ENCODE measurements around the gene PLP2.

The PLP2 gene

DNA sequence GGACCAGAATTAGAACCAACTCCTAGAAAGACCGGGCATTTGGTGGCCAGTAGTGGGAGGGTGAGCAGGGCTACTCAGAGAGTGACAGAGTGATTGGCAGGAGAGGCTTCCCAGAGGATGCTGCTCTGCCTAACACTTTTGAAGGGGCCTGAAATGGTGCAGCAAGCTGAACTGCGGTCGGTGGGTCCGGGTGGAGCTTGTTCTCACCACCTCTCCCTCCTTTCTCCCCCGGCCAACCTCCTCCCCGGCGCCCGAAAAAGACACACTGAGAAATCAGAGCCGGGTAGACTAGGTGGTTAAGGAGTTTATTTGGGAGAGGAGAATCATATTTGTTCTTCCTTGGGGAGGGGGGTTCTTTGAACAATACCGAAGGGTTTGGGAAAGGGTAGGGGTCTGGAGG is 15.8 kb downstream of the PLP2 start:
- DNase-seq = no peak

- no peak for DNase-seq
These were observed 16.9 kb downstream of the PLP2 start for GRCh38 chrX:49188468-49189076.

GRCh38 chrX:49189606-49190005 is 17.9 kb downstream of the PLP2 start:
- DNase-seq = no peak

DNA sequence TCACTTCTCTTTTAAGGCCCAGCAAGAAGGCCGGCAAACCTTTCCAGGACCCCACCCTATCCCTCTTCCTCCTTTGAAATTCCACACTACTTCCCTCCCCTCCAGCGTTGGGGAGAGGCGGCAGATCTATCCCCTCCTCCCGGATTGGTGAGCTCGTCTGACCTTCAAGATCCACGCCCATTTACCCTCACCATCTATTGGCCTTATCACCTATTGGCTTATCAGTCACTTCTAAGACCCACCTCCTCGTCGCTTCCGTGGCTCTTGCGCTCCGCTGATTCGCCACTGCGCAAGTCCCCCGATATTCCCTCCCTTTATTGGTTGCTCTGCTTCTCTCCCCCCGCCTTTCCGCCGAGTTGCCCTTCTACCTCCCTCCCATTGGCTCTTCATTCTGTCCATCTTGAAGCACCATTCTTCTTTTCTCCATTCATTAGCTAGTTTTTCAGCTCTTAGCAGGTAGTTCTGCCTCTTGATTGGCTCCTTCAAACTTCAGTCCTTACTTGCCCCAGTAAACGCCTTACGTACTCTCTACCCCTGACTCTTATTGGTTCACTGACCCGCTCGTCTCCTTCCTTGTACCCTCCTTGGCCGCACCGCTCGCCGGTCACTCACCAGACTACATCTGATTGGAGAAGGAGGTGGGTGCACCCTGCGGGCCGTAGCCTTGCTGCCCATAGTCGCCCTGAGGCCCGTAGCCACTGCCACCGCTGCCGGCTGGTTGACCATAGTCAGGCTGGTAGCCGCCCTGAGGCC is 19.3 kb downstream of the PLP2 start:
- DNase-seq = peak; percentile 95

GRCh38 chrX:49191574-49192011 is 19.9 kb downstream of the PLP2 start:
- no peak for DNase-seq

DNA sequence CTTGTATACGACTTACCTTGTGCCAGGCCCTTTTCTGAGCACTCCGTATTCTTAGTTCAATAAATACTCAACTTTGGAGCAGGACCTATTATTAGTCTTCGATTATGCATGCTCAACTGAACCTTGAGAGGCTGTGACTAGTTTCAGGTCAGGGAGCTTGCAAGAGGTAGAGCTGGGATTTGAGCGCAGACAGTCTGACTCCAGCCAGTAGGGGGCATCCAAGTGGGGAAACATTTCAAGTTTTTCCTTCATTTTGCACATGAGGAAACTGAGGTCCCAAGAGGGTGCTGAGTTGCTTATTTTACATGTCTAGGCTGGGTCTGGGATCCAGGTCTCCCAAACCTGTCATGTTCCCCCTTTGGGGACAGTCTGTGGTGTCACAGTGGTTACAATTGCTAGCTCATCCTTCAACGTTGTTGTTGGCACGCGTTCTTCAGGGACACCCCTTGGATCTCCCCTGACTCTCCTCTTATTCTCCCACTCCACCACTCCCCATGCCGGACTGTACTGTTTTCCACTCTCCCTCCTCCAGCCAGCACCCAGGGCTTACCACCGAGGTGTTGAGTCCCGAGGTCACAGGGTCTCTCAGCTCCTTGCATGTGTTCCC is 21.1 kb downstream of the PLP2 start:
- DNase-seq = no peak

- DNase-seq = no peak
These were observed 21.9 kb downstream of the PLP2 start for GRCh38 chrX:49193542-49193964.

DNA sequence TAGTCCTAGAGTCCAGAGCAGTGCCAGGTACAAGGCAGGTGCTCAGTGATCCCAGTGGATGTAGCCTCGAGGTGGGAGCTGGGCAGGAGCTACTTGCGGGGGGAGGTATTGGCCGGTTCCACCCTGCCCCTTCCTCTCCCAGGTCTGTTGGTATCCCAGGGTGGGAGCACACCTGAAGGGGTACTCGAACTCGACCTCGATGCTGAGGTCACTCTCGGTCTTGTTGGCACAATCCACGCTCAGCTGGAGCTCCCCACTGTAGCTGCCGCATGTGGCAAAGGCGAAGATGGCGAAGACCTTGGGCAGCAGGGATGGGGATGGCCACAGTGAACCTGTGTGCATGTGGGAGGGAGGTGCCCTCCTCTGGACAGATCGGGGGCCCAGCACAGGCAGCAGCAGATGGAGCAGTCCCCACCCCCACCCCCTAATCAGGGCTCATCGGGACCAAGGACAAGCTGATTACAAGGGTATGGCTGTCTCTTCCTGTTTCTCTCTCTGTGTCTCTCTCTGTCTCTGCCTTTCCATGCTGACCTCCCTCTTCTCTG is 25.9 kb downstream of the PLP2 start:
- DNase-seq = no peak

DNA sequence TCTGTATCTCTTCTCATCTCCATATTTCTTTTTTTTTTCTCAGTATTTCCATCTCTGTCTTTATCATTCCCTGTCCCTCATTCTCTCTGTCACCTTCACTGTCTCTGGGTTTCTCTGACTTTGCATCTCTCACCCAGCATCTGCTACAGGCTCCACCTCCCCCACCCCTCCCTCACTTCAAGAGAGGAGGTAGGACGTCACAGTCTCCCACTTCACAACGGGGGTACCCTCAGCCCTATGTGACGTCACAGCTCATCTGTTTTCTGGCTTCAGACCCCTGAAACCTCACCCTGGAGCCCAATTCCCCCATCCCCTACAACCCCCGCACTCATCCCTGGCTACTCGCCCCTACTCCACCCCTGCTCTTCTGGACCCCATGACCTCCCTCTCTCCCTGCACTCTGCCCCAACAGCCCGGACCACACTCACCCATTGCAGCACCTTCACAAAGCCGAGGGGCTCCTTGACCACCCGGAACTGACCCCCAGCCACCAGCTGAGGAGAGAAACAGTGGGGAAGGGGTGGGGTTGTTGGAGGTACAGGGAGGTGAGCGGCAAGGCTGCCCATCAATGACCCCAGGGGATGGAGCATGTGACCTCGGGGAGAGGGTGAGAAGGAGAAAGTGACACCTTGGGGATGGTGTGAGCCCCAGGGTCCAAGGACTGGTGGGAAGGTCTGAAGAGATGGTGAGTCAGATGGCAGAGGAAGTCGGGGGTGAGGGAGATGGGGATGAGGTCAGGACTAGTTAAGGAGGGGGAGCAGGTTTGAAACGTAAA is 27.0 kb downstream of the PLP2 start:
- no peak for DNase-seq

DNA sequence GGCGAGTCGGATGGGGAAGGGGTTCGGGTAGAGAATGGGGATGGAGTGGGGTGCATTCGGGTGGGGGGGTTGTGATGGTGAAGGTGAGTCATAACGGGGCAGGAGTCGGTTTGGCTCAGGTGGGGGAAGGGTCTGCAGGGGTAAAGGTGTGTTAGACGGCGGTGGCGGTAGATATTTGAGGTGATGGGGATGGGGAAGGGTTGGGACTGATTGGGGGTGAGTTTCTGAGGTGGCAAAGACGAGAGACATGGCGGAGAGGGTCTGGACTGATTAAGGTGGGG is 27.6 kb downstream of the PLP2 start:
- DNase-seq = no peak

DNA sequence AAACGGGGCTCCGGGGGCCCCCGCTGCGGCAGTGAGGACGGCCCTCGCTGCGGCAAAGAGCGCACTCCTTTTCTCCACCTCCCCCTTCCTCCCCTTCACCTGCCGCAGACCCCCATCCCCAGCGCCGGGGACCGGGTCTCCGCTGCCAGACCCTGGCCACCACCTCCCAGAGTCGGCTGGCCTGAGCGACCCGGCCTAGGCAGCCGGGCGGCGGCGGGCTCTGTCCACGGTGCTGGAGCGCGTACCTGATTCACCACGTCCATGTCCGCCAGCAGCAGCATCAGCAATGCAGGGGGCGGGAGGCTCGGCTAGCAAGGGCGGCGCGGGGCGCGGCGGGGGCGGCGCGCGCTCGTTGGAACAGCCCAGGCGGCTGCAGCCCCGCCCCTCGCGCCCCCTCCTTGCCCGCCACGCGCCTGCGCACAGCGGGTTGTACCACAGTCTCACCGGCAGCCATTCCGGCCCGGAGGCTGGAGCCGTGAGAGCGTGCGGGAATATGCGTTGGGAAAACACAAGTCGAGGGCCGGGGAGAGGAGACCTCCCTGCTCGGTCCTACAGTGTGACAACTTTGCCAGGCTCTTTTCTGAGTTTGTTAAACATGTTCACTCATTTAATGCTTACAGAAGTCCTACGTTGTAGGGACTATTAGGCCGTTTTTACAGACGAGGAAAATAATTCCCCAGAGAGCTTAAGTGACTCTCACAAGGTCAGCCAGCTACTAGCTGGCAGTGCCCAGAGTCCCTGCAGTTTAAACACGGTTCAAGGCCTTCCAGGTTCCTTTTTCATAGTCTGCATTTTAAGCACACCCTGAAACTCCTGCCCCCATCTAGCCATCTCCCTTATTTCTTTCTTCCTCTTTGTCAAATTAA is 28.4 kb downstream of the PLP2 start, which contains the start of gene SYP:
TSS of gene SYP (minus strand) at position 288 of the 866 bp plus-strand sequence. CDS start at position 281, 7 bp downstream.
- DNase-seq = peak; percentile 7

GRCh38 chrX:49202022-49202421 is 30.3 kb downstream of the PLP2 start:
- no peak for DNase-seq

DNA sequence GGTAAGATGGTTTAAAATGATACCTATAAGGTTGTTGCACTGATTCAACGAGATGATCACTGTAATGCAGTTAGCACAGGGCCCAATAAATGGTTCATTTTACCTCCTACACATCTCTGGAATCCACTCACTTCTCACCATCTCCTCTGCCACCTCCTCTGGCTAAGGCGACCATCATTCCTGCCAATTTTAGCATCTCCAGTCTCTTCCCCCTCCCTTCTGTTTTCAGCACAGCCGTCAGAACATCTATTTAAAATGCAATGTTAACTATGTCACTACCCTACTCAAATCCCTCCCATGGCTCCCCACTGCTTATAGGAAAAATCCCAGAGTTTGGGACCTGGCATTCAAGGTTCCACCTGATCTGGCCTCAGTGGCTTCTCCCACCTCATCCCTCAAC is 31.8 kb downstream of the PLP2 start:
- DNase-seq = no peak

DNA sequence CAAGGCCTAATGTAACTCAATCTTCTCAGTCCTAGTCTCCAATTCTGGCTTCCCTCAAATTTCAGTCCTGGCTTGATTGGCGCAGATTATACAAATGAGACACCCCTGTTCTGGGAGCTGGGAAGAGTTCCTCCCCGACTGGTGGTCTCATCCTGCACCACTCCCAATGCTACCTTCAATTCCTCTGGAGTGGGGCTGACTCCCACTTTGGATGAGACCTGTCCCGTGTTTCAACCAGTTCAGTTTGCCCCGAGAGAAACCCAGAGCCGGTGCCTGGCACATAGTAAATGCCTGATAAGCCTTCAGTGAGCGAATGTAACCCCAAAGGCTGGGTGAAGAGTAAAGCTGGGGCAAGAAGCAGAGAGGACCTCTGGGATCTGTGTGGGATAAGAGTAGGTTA is 32.3 kb downstream of the PLP2 start:
- no peak for DNase-seq

DNA sequence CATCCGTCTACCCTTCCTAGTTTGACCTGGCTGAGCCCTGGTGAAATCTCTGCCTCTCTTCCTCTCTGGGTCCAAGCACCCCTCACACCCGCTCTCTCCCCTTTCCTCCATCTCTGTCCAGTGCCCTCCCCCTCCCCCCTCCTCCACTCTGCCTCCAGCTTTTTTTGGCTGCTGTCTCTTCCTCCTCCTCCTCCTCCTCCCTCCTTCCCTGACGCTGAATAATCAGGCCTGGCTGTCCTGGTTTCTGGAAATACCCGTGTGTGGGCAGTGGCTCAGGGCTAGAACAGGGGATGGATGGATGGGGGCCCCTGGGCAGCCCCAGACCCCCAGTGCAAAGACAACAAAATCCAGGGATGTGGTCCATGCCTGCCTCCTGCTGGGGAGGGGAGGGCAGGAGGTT is 33.0 kb downstream of the PLP2 start:
- no peak for DNase-seq

DNA sequence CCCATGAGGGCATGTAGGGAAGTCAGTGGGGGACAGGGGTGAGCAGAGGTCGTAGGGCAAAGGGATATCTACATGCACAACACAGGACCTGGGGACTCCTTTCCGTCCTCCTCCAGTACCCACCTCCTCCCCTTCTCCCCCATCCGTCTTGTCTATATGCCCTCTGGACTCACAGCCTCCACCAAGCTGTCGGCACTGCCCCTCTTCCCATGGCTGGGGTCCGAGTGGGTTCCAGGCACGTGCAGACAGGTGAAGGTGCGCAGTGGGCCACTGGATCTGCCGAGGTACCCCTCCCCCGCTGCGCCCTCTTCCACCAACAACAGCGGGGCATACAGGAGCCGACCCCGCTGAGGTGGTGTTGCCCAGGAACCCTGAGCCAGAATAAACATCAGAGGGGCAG is 33.7 kb downstream of the PLP2 start:
- DNase-seq = no peak

DNA sequence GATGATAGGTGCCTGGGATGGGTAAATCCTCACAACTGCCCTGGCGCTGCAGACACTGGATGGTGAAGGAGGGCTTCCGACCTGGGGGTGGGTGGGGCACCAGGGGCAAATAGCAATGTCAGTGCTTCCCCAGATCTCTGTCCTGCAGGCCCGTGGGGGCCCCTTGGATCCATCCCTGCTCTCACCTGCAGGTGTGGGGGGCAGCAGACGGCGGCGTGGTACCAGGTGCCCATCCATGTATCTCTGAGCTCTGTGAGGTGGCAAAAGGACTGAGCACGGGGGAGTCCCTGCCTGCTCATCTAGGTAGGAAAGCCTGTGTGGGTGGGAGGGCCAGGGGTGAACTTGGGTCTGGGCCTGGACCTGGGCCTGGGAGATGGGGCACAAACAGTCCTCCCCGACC is 34.8 kb downstream of the PLP2 start:
- DNase-seq = no peak

- DNase-seq = no peak
These were observed 36.7 kb downstream of the PLP2 start for GRCh38 chrX:49208399-49208798.

DNA sequence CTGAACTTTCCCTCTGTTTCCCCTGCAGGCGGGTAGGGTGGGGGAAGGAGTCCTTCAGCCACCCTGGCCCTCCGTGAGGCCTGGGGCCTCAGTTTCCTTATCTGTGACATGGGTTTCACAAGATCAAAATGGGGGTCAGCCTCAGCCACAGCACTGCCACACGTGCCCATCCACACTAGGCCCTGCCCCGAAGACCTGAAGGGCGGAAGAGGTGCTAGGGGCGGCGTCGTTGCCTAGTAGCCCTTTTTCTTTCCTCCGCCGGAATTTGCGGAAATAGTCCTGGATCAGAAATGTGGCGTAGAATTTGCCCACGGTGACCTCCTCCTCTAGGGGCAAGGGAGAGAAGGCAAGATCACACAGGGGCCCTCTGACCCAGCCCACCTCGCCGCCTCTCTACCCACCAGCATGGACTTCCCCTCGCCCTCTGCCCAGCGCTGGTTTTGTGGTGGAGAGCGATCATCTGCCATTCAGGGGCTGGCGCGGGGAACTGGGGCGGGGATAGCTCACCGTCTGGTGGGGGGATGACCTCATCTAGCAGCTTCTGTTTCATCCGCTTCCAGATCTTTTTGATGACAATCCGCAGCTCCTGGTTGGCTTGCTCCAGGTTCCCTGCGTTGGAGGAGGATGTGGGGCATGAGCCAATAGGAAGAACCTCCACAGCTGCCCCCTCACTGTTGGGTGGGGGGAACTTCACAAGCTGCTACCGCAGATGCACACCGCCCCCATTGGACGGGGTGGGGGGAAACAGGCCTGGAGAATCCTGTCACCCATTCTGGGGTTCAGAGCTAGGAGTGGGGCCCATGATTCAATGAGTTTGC is 37.9 kb downstream of the PLP2 start:
- no peak for DNase-seq

DNA sequence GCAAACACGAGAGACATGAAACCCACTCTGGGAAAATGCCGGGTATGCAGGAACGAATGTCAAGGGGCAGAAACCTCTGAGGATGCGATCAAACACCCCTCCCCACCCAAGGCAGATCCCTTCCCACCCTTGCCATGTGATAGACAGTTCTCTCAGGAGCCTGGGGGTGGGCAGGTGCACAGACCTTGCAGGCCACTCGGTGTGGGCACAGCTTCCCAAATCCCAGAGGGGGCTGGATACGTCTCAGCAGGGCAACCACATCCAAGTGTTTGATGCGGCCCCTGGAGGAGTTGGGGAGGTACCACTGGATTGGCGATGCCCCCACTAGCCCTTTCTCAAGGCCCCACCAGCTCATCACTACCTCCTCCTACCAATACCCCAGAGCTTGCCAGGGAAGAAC is 38.7 kb downstream of the PLP2 start:
- DNase-seq = no peak

DNA sequence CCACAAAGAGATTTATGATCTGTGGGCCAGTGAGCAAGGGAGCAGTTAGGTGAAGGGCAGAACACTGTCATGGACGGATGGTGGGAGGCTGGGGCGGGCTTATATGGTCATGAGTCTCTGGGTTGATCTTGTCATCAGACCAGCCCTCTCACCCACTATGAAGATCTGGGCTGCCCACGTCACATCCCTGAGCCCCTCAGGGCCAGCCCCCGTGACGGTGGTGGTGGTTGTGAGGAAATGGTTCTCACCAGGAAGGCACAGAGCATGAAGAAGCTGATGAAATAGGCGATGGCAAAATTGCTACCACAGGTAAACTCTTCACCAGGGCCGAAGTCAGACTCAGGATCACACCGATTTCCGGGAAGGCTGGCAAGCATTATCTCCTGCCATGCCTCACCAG is 39.4 kb downstream of the PLP2 start:
- no peak for DNase-seq

GRCh38 chrX:49212209-49212608 is 40.5 kb downstream of the PLP2 start:
- no peak for DNase-seq
